ENCODE results near the gene PAGE3.

The PAGE3 gene

GRCh38 chrX:55264816-55265215, at the start of gene PAGE3:
PAGE3 (minus strand) TSS chrX:55264916; CDS start chrX:55263903, 1,013 bp downstream.
- in situ Hi-C loops (cut with MboI; ENCODE audit: low sequenced_read_pairs) = no loop called here

- in situ Hi-C loops (cut with MboI; ENCODE audit: low sequenced_read_pairs) = no loop called here
Measured at GRCh38 chrX:55312655-55313054, 47.9 kb upstream of the PAGE3 start.

DNA sequence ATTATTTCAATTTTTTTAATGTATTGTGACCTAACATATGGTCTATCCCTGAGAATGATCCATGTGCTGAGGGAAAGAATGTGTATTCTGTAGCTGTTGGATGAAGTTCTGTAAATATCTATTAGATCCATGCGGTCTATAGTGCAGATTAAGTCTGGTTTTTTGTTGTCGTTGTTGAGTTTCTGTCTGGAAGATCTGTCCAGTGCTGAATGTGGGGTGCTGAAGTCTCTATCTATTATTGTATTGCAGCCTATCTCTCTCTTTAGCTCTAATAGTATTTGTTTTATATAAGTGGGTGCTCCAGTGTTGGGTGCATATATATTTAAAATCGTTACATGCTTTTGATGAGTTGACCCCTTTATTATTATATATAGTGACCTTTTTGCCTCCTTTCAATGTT, 26.2 kb upstream of the PAGE3 start:
- in situ Hi-C loops (cut with MboI; ENCODE audit: low sequenced_read_pairs) = no loop called here

DNA sequence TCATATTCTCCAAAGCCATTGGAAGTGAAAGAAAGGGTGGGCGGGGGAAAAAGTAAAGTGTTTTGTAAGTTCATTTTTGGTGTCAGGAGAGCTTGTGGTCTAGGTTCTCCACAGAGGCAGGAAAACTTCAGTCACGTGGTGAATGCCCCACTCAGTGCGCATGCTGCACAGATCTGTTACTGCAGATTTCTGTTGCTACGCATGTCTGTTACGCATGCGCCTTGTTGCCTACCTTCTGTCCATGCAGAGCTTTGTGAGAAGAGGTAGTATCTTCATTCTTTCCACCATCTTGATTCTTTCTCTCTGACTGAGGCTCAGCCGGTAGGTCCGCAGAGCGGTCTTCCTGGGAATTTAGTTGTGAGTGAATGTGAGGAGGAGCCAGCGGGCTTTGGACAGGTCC, 15.1 kb upstream of the PAGE3 start:
- in situ Hi-C loops (cut with MboI; ENCODE audit: low sequenced_read_pairs) = no loop called here

- in situ Hi-C loops (cut with MboI; ENCODE audit: low sequenced_read_pairs) = no loop called here
Measured at GRCh38 chrX:55260806-55261205, 3.9 kb downstream of the PAGE3 start.

DNA sequence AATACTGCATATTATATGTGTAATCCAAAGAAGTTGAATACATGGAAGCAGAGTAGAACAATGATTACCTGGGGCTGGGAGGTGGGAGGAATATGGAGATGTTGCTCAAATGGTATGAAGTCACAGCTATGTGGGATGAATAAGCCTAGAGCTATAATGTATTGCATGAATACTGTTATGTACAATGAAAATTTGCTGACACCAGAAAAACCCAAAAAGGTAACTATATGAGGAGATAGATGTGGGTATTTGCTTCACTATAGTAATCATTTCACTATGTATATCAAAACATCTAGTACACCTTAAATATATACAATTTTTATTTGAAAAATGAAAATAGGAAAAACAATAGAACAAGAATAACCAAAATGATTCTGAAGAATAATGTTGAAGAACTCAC, 11.2 kb downstream of the PAGE3 start:
- in situ Hi-C loops (cut with MboI; ENCODE audit: low sequenced_read_pairs) = no loop called here

- in situ Hi-C loops (cut with MboI; ENCODE audit: low sequenced_read_pairs) = no loop called here
Measured at GRCh38 chrX:55240788-55241340, 23.9 kb downstream of the PAGE3 start.

DNA sequence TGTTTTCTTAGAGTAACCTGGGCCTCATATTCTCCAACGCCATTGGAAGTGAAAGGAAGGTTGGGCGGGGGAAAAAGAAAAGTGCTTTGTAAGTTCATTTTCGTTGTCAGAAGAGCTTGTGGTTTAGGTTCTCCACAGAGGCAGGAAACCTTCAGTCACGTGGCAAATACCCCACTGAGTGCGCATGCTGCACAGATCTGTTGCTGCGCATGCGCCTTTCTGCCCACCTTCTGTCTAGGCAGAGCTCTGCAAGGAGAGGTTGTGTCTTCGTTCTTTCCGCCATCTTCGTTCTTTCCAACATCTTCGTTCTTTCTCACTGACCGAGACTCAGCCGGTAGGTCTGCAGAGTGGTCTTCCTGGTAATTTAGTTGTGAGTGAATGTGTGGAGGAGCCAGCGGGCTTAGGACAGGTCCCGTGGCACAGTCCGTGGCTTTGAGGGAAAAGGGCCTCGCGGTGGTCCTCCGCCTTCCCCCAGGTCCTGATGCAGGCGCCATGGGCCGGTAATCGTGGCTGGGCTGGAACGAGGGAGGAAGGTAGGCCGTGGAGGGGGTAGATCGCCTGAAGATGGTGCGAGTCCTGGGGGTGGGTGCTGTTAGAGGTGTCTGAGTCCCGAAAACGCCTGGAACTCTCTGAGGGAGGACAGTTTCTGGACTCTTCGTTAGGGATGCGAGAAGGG, 44.5 kb downstream of the PAGE3 start, which contains the start of gene PAGE5:
Gene PAGE5, plus strand, starts transcription at position 228 of the 676 bp plus-strand sequence. CDS start 1,037 bp downstream, outside the sequence.
- in situ Hi-C loops (cut with MboI; ENCODE audit: low sequenced_read_pairs) = no loop called here

- in situ Hi-C loops (cut with MboI; ENCODE audit: low sequenced_read_pairs) = no loop called here
Measured at GRCh38 chrX:55213381-55213780, 51.3 kb downstream of the PAGE3 start.

DNA sequence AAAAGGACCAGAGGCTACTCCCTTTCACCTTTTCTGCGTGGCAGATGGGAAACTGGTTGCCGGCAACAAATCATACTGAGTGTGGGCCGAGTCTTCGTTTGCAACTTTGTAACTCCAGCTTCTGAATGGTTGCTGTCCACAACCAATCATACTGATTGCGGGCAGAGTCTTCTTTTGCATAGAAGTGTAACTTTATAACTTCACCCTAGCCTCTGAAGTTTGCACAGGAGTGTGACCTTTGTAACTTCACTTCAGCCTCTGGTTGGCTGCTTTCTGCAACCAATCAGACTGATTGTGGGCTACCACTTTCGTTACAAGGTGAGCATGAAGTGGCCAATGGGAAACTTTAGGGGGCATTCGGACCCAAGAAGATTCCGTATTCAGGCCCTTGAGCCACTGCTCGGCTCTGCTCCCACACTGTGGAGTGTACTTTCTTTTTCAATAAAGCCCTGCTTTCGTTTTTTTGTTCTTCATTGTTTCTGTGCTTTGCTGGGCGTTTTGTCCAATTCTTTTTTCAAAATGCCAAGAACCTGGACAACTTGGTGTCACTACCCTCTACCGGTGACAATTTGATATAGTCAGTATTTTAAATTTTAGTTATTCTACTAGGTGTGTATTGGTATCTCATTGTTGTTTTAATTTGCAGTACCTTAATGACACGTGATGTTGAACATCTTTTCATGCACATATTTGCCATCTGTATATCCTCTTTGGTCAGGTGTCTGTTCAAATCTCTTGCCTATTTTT, 53.6 kb downstream of the PAGE3 start:
- in situ Hi-C loops (cut with MboI; ENCODE audit: low sequenced_read_pairs) = no loop called here
